Posterior vena cava (tissue), 2 donors: ENCODE measurements around the gene RAMP1. TPM values are rescaled to one million over a fixed set of nuclear protein-coding genes. Genes with fewer than 3 reads are reported as not detected.
"Not testable (repeated sequence)": the region's sequence is repeated elsewhere in the genome, so short reads cannot be mapped to it uniquely, and the experiment has no call there.

Source experiments
- DNase-seq: peaks from one replicate; pipeline ENCODE4 v3.0.0-alpha.2; 2020; ENCODE audit warnings: low spot score
- intact Hi-C, 2 donors: fragments of 100-400 bp; cut with DNase I; formaldehyde crosslinking; loops; one replicate each; pipeline versions ENCODE4 v1.14.1 to v1.14.2; 2022 to 2023
- total RNA-seq, 2 donors: library from RNA; stranded (reverse); fragmentation: NEBNext Ultra II Directional; extraction: Animal tissue kit (Norgen Biotek cat#: 25700); gene quantifications; one replicate each; pipeline ENCODE4 v1.2.1, GENCODE V29; 2021
- donor health status: DM: yes; HTN: yes; CAD: no.
- donor health status: DM: yes; HTN: yes; CAD: no.

RAMP1 gene
- total RNA-seq, 2 donors from 2014 or later, result 114 to 116 TPM

GRCh38 chr2:237861875-237862527 is 2.6 kb downstream of the RAMP1 start:
- DNase-seq, result no peak
- intact Hi-C loops, result no loop called here

- DNase-seq, result no peak
- intact Hi-C loops, result no loop called here
Observed at GRCh38 chr2:237862528-237862895, 3.1 kb downstream of the RAMP1 start.

- no peak for DNase-seq
- intact Hi-C loops, result no loop called here
Observed at GRCh38 chr2:237863102-237863511, 3.7 kb downstream of the RAMP1 start.

- DNase-seq, result no peak
- intact Hi-C loops, result no loop called here
Observed at GRCh38 chr2:237863689-237864443, 4.4 kb downstream of the RAMP1 start.

- DNase-seq, result no peak
- intact Hi-C loops, result no loop called here
Observed at GRCh38 chr2:237864444-237864931, 5.1 kb downstream of the RAMP1 start.

- intact Hi-C loops, result no loop called here
- DNase-seq, result no peak
Observed at GRCh38 chr2:237864940-237865622, 5.7 kb downstream of the RAMP1 start.

GRCh38 chr2:237865623-237866041 is 6.2 kb downstream of the RAMP1 start:
- DNase-seq, result no peak

GRCh38 chr2:237866101-237866621 is 6.7 kb downstream of the RAMP1 start:
- intact Hi-C loops, result no loop called here
- DNase-seq, result no peak

More at GRCh38 chr2:237865623-237866041, 6.2 kb downstream of the RAMP1 start:
- intact Hi-C loops, result no loop called here

GRCh38 chr2:237867465-237867864 is 8.0 kb downstream of the RAMP1 start:
- no peak for DNase-seq
- intact Hi-C loops, result no loop called here

GRCh38 chr2:237868074-237868473 is 8.7 kb downstream of the RAMP1 start:
- DNase-seq, intact Hi-C loops: not testable (repeated sequence)

- DNase-seq, result no peak
- intact Hi-C loops, result no loop called here
Observed at GRCh38 chr2:237868631-237869342, 9.4 kb downstream of the RAMP1 start.

GRCh38 chr2:237869343-237870102 is 10.1 kb downstream of the RAMP1 start:
- no peak for DNase-seq
- intact Hi-C loops, result no loop called here

GRCh38 chr2:237870126-237870525 is 10.7 kb downstream of the RAMP1 start:
- intact Hi-C loops, result no loop called here
- no peak for DNase-seq

- no peak for DNase-seq
- intact Hi-C loops, result no loop called here
Observed at GRCh38 chr2:237870754-237871651, 11.6 kb downstream of the RAMP1 start.

- intact Hi-C loops, result no loop called here
- no peak for DNase-seq
Observed at GRCh38 chr2:237872178-237872887, 12.9 kb downstream of the RAMP1 start.

GRCh38 chr2:237873421-237873831 is 14.0 kb downstream of the RAMP1 start:
- no peak for DNase-seq

GRCh38 chr2:237873897-237874551 is 14.6 kb downstream of the RAMP1 start:
- no peak for DNase-seq
- intact Hi-C loops, result no loop called here

More at GRCh38 chr2:237873421-237873831, 14.0 kb downstream of the RAMP1 start:
- intact Hi-C loops, result no loop called here
